Rectal smooth muscle tissue (tissue), 1 donor: Measurements from ENCODE around the gene MIA.

Experiments used
- H3K27ac ChIP-seq: one replicate; pipeline ENCODE4 v1.7.0; 2013; ENCODE audit warnings: low read depth, low read length, inconsistent platforms
- H3K27me3 ChIP-seq: one replicate; pipeline ENCODE4 v1.7.0; 2013; ENCODE audit warnings: low read length; ENCODE audit not compliant: control insufficient read depth, insufficient read depth
- H3K36me3 ChIP-seq: one replicate; pipeline ENCODE4 v1.7.0; 2013; ENCODE audit warnings: low read length; ENCODE audit not compliant: control insufficient read depth, insufficient read depth
- H3K4me1 ChIP-seq: one replicate; pipeline ENCODE4 v1.7.0; 2013; ENCODE audit warnings: low read length; ENCODE audit not compliant: control insufficient read depth, insufficient read depth
- H3K4me3 ChIP-seq: one replicate; pipeline ENCODE4 v1.7.0; 2013; ENCODE audit warnings: low read length
- H3K9ac ChIP-seq: one replicate; pipeline ENCODE4 v1.7.0; 2013; ENCODE audit warnings: low read length

Gene MIA

GRCh38 chr19:40741527-40742390, 33.6 kb upstream of the MIA start:
- H3K4me3 ChIP-seq: no peak overlapping the region
- H3K9ac ChIP-seq: no peak overlapping the region
- H3K27me3 ChIP-seq: no peaks in the 10 kb centered on the region
- peaks cover 17% of the 10 kb centered on the region for H3K36me3 ChIP-seq
- no peaks in the 10 kb centered on the region for H3K4me1 ChIP-seq
- H3K27ac ChIP-seq: no peak overlapping the region

DNA sequence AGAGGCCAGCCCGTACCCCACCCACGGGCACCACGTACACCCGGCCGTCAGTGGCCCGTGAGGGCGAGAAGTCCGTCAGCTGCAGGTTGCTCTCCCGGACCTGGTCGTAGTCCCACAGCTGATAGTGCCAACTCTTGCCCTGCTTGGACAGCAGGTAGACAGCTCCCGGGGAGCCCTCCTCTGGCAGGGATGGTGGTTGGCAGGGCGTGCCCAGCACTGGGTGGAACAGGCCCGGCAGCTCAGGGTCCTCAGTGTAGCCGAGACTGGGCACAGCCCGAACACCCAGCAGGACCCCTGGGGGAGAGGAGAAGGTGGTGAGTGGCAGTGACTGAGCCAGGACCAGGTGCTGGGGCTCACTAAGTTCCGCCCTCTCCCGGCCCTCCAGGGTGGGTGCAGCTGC, 32.8 kb upstream of the MIA start:
- H3K4me3 ChIP-seq: no peak overlapping the region
- no peak overlapping the region for H3K27ac ChIP-seq
- H3K9ac ChIP-seq: no peak overlapping the region
- no peaks in the 10 kb centered on the region for H3K27me3 ChIP-seq
- H3K4me1 ChIP-seq: no peaks in the 10 kb centered on the region
- H3K36me3 ChIP-seq: peaks cover 10% of the 10 kb centered on the region

DNA sequence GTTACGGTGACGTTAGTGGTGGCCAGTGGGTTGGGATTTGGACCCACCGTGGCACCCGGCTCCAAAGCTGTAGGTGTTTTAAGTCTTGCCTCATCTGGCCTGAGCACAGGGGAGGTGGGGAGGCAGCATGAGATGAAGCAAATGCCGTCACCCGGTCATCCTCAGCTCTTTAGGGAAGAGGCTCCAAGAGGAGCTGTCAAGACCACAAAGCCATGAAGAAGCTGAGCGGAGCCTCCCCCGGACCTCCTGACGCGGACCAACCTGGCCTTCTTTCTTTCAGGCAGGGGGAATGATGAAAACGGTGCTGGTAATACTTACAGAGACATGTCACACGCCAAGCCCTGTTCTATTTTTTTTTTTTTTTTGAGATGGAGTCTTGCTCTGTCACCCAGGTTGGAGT, 32.4 kb upstream of the MIA start:
- Histone ChIP-seq H3K27ac (no peak overlapping the region), H3K4me3 (no peak overlapping the region), H3K27me3 (no peaks in the 10 kb centered on the region), H3K9ac (no peak overlapping the region), H3K36me3 (peaks cover 9% of the 10 kb centered on the region), H3K4me1 (no peaks in the 10 kb centered on the region)

DNA sequence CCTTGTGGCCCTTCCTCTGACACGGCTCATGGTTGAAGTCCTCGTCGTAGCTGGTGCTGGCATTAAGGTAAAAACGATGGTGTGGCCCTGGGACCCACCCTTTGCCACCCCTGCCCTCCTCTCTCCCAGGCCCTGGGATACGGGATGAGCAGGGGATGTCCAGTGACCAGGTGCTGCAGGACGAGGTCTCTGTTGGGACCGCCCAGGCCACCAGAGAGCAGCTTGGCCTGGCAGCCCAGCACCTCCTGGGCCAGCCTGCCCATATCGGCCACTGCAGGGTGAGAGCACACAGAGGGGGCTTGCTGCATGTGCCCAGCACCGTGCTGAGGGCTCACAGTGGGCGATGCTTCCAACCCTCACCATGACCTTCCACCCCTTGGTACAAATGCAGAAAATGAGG, 31.4 kb upstream of the MIA start:
- peaks cover 9% of the 10 kb centered on the region for H3K36me3 ChIP-seq
- no peak overlapping the region for H3K4me3 ChIP-seq
- H3K27ac ChIP-seq: no peak overlapping the region
- no peaks in the 10 kb centered on the region for H3K27me3 ChIP-seq
- H3K9ac ChIP-seq: no peak overlapping the region
- H3K4me1 ChIP-seq: no peaks in the 10 kb centered on the region

GRCh38 chr19:40744554-40745401, 30.5 kb upstream of the MIA start:
- H3K36me3 ChIP-seq: peaks cover 3% of the 10 kb centered on the region
- H3K9ac ChIP-seq: no peak overlapping the region
- H3K4me3 ChIP-seq: no peak overlapping the region
- no peak overlapping the region for H3K27ac ChIP-seq
- no peaks in the 10 kb centered on the region for H3K27me3 ChIP-seq
- H3K4me1 ChIP-seq: peaks cover 3% of the 10 kb centered on the region

- Histone ChIP-seq H3K9ac (no peak overlapping the region), H3K27me3 (no peaks in the 10 kb centered on the region), H3K4me1 (peaks cover 5% of the 10 kb centered on the region), H3K4me3 (no peak overlapping the region), H3K27ac (no peak overlapping the region), H3K36me3 (no peaks in the 10 kb centered on the region)
Measured at GRCh38 chr19:40745402-40745780, 29.9 kb upstream of the MIA start.

GRCh38 chr19:40747536-40747935, 27.8 kb upstream of the MIA start:
- no peak overlapping the region for H3K9ac ChIP-seq
- H3K27me3 ChIP-seq: no peaks in the 10 kb centered on the region
- H3K27ac ChIP-seq: no peak overlapping the region
- H3K4me1 ChIP-seq: peaks cover 8% of the 10 kb centered on the region
- no peaks in the 10 kb centered on the region for H3K36me3 ChIP-seq
- H3K4me3 ChIP-seq: no peak overlapping the region

DNA sequence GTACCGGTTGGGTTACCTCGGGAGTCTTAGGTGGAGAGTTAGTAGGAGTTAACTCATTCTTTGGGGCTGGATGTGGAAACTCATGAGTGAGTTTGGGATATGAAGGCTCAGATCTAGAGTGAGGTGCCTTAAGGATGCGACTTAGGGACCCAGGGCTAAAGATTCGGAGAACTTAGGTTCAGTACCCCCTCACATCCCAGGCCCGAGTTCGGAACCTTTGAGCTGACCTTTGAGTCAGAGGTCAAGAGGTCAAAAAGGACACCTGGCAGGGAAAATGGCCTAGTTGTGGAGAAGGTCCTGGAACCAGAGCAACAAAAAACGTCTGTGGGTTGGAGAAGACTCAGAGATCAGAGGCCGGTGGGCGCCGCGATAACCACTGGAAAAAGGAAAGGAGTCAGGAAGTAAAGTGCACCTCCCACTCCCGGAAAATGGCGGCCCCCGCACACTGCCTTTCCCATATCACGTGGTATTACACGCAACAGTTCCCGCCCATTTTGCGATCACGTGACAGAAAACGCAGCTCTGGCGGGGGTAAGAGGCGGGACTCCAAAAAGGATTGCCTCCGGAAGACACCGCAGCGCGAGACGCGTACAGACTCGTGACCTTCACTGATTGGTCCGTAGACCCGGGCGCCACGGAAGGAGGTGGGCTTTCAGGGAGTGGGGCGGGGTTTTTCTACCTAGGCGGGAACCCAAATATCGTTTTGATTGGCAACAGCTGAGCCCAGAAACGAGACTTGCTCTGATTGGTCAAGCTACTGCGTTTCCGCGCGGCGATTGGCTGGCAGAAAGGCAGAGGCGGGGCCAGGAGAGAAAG, 25.1 kb upstream of the MIA start, which contains the start of gene ACTMAP:
Gene ACTMAP (minus strand): TSS at position 420 of the 816 bp plus-strand sequence. CDS start 674 bp downstream, outside the sequence.
- peak within 1 kb of the TSS; percentile 84 for H3K9ac ChIP-seq
- H3K36me3 ChIP-seq: no peaks in the 10 kb centered on the region
- H3K27ac ChIP-seq: peak within 1 kb of the TSS; percentile 97
- no peaks in the 10 kb centered on the region for H3K27me3 ChIP-seq
- peak within 1 kb of the TSS; percentile 94 for H3K4me3 ChIP-seq
- peaks cover 12% of the 10 kb centered on the region for H3K4me1 ChIP-seq

GRCh38 chr19:40750874-40751537, 24.3 kb upstream of the MIA start, which contains the start of gene SNRPA:
Gene SNRPA, plus strand, starts transcription at chr19:40751203. Its CDS starts 206 bp downstream, at chr19:40751409.
- H3K9ac ChIP-seq: peak within 1 kb of the TSS; percentile 84
- no peaks in the 10 kb centered on the region for H3K36me3 ChIP-seq
- H3K4me1 ChIP-seq: peaks cover 12% of the 10 kb centered on the region
- H3K4me3 ChIP-seq: peak within 1 kb of the TSS; percentile 94
- H3K27ac ChIP-seq: peak within 1 kb of the TSS; percentile 97
- no peaks in the 10 kb centered on the region for H3K27me3 ChIP-seq

GRCh38 chr19:40752257-40752781, 23.0 kb upstream of the MIA start:
- Histone ChIP-seq H3K27me3 (no peaks in the 10 kb centered on the region), H3K4me1 (peaks cover 12% of the 10 kb centered on the region), H3K36me3 (no peaks in the 10 kb centered on the region), H3K4me3 (peak overlapping the region; percentile 94), H3K27ac (no peak overlapping the region), H3K9ac (no peak overlapping the region)

GRCh38 chr19:40754611-40755247, 20.6 kb upstream of the MIA start:
- Histone ChIP-seq H3K27ac (no peak overlapping the region), H3K27me3 (no peaks in the 10 kb centered on the region), H3K4me1 (peaks cover 9% of the 10 kb centered on the region), H3K36me3 (peaks cover 14% of the 10 kb centered on the region), H3K4me3 (peak overlapping the region; percentile 17), H3K9ac (peak overlapping the region; percentile 27)
